ENCODE measurements around the gene TWF1. TPM values are rescaled to one million over a fixed set of nuclear protein-coding genes. Genes with fewer than 3 reads are reported as not detected.

Gene TWF1
- total and polyA plus RNA-seq, 2 of the 4 experiments (the other 2 are of a cell fraction) = 67.0 to 141 TPM

DNA sequence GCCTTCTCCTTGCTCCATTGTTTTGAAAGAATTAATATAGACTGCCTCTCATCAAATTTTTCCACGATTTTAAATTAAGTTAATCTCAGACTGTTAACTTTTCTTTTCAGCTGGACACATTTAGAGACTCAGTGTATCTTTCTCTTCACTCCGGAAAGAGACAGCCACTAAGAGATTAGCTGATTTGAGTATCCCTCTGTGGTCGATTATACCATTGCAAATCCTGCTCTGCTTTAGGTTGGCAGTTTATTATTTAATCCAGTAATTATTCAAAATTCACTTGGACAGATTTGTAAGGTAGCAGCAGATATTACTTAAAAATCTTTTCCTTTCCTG, 588 bp upstream of the TWF1 start:
- Histone ChIP-seq H4K20me1 (ENCODE audit: insufficient read depth, low read length) (no peaks in the 10 kb centered on the region), H2BK20ac (ENCODE audit: low read depth, low read length) (no peak overlapping the region), H3K9me3 (ENCODE audit: control insufficient read depth, insufficient read depth, low read length) (no peaks in the 10 kb centered on the region), H3K4me2 (ENCODE audit: low read depth, low read length) (peak overlapping the region; percentile 88), H3K79me1 (ENCODE audit: low read depth in 1 of 2, low read length in 2 of 2) (peaks cover 0 to 18% of the 10 kb centered on the region in 2 experiments; a peak in 2 of 4 replicates), H3K36me3 (ENCODE audit: control insufficient read depth, insufficient read depth, low read length) (no peaks in the 10 kb centered on the region), H3K23ac (ENCODE audit: low read depth, low read length) (peak overlapping the region; percentile 39; the same call in 1 of the 2 replicates), H3K18ac (ENCODE audit: low read depth, low read length) (peak overlapping the region; percentile 84), H4K91ac (ENCODE audit: insufficient read depth, low read depth, low read length) (peak overlapping the region; percentile 55; the same call in 1 of the 2 replicates), H3K9ac (ENCODE audit: low read depth, low read length) (peak overlapping the region; percentile 85), H3K4me1 (ENCODE audit: control insufficient read depth, insufficient read depth, low read length) (no peaks in the 10 kb centered on the region), H2AK5ac (ENCODE audit: low read depth, low read length) (0 out of 2 replicates have a peak overlapping the region, but pooled peaks have one; percentile 36), H3K4ac (ENCODE audit: low read depth, low read length) (peak overlapping the region; percentile 87; the same call in 1 of the 2 replicates), H3K27me3 (ENCODE audit: control insufficient read depth, insufficient read depth, low read length) (no peaks in the 10 kb centered on the region; the same call in 1 of the 2 replicates), H4K8ac (ENCODE audit: low read depth in 2 of 2, low read length in 2 of 2) (peak overlapping the region; percentile 92 to 98), H3K4me3 (ENCODE audit: insufficient read depth, low read depth, low read length) (peak overlapping the region; percentile 89), H2AK9ac (replicated peaks; ENCODE audit: low read depth, low read length, poor library complexity) (no peak overlapping the region), H2BK120ac (ENCODE audit: low read depth, low read length) (no peak overlapping the region), H3K14ac (replicated peaks; ENCODE audit: low read depth, low read length) (peak overlapping the region; percentile 82; the same call in 1 of the 2 replicates), H3K56ac (ENCODE audit: extremely low read depth, insufficient read depth, low read length) (peak overlapping the region; percentile 93), H2BK5ac (ENCODE audit: low read depth, low read length, poor library complexity, severe bottlenecking) (peak overlapping the region; percentile 89), H2BK15ac (ENCODE audit: low read depth, low read length) (no peak overlapping the region), H3K27ac (ENCODE audit: insufficient read depth, low read length) (peak overlapping the region; percentile 88), H3K9me1 (ENCODE audit: insufficient read depth, low read length) (no peaks in the 10 kb centered on the region), H2AFZ (replicated peaks; ENCODE audit: low read length, poor library complexity) (no peak overlapping the region), H4K5ac (ENCODE audit: low read depth, low read length) (peak overlapping the region; percentile 88)
- intact Hi-C loops (cut with micrococcal nuclease) = loop anchor here (2.0 kb wide), 1 partner anchor 48 kb away; the partner anchor contains the start of genes IRAK4 and PUS7L
- TF ChIP-seq RAD21 (IDR thresholded peaks at IDR 0.05; ENCODE audit: low read length) (no peak), RFX5 (IDR thresholded peaks at IDR 0.05; ENCODE audit: low read depth, low read length) (no peak), FOS (IDR thresholded peaks at IDR 0.05; ENCODE audit: low read depth, low read length) (no peak), RCOR1 (IDR thresholded peaks at IDR 0.05; ENCODE audit: insufficient replicate concordance, low read length) (no peak), MXI1 (IDR thresholded peaks at IDR 0.05; ENCODE audit: borderline replicate concordance, low read depth, low read length) (no peak)
- TF ChIP-seq, protein P1, sequence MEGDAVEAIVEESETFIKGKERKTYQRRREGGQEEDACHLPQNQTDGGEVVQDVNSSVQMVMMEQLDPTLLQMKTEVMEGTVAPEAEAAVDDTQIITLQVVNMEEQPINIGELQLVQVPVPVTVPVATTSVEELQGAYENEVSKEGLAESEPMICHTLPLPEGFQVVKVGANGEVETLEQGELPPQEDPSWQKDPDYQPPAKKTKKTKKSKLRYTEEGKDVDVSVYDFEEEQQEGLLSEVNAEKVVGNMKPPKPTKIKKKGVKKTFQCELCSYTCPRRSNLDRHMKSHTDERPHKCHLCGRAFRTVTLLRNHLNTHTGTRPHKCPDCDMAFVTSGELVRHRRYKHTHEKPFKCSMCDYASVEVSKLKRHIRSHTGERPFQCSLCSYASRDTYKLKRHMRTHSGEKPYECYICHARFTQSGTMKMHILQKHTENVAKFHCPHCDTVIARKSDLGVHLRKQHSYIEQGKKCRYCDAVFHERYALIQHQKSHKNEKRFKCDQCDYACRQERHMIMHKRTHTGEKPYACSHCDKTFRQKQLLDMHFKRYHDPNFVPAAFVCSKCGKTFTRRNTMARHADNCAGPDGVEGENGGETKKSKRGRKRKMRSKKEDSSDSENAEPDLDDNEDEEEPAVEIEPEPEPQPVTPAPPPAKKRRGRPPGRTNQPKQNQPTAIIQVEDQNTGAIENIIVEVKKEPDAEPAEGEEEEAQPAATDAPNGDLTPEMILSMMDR (conservative IDR thresholded peaks at IDR 0.05; ENCODE audit: low read depth, low read length) = no peak
- ATAC-seq (ENCODE audit: low read depth) (no peak), DNase-seq (no peak)
- POLR2A ChIA-PET (ENCODE audit: unreplicated experiment) = interaction anchor here (1.2 kb wide), 1 partner anchor 11 kb away, joined by 4 read pairs; no protein-coding TSS in a partner anchor
- WGBS, 2 experiments (ENCODE audit: extremely low coverage in 2 of 2, insufficient read length in 1 of 2) = 0% methylated on average over 1 of the region's 3 CpGs; no CpG with 5 or more reads in 1 of the 2 experiments
- CTCF ChIA-PET = interaction anchor here (2.4 to 2.6 kb wide), 2 partner anchors 10 to 76 kb away, joined by 7 read pairs; no protein-coding TSS in a partner anchor
- dilution Hi-C loops (cut with HindIII; ENCODE audit: low sequenced_read_pairs, unreplicated experiment) = no loop called here
- in situ Hi-C loops (cut with MboI; ENCODE audit: low sequenced_read_pairs) = loop anchor here (5.0 kb wide), 1 partner anchor 76 kb away; no protein-coding TSS in a partner anchor
- TSS peak; percentile 88 for BruUV-seq (replicated peaks)
